ENCODE data around the gene ZNF775. TPM values are rescaled to one million over a fixed set of nuclear protein-coding genes. Genes with fewer than 3 reads are reported as not detected.

ZNF775 gene
- total RNA-seq, 1 donor from 2014 or later, result 4.4 TPM

GRCh38 chr7:150338166-150338829 lies 40.8 kb upstream of the ZNF775 start:
- H3K27ac ChIP-seq, result no peak overlapping the region
- ATAC-seq, result no peak
- H3K4me1 ChIP-seq, result peaks cover 7% of the 10 kb centered on the region
- intact Hi-C loops (cut with DNase I), result no loop called here
- no peak for TF ChIP-seq CTCF (IDR thresholded peaks at IDR 0.05)
- peaks cover 4% of the 10 kb centered on the region for H3K36me3 ChIP-seq
- DNase-seq, result no peak
- H3K27me3 ChIP-seq, result peaks cover 18% of the 10 kb centered on the region
- H3K9me3 ChIP-seq, result no peaks in the 10 kb centered on the region
- H3K4me3 ChIP-seq, result peak overlapping the region; percentile 58

GRCh38 chr7:150339409-150339809 lies 39.7 kb upstream of the ZNF775 start:
- DNase-seq (no peak), ATAC-seq (no peak)
- Histone ChIP-seq H3K36me3 (peaks cover 4% of the 10 kb centered on the region), H3K4me1 (peaks cover 7% of the 10 kb centered on the region), H3K27ac (peak overlapping the region; percentile 6), H3K4me3 (peak overlapping the region; percentile 58), H3K27me3 (peaks cover 18% of the 10 kb centered on the region), H3K9me3 (no peaks in the 10 kb centered on the region)
- TF ChIP-seq CTCF (IDR thresholded peaks at IDR 0.05), result no peak
- intact Hi-C loops (cut with DNase I), result no loop called here

- Histone ChIP-seq H3K27me3 (peaks cover 18% of the 10 kb centered on the region), H3K27ac (peak overlapping the region; percentile 85), H3K36me3 (peaks cover 4% of the 10 kb centered on the region), H3K4me3 (peak overlapping the region; percentile 58), H3K4me1 (peaks cover 7% of the 10 kb centered on the region), H3K9me3 (no peaks in the 10 kb centered on the region)
- DNase-seq, result no peak
- TF ChIP-seq CTCF (IDR thresholded peaks at IDR 0.05), result no peak
- intact Hi-C loops (cut with DNase I), result no loop called here
- ATAC-seq, result peak; percentile 59
Observed at GRCh38 chr7:150340024-150340749, 38.9 kb upstream of the ZNF775 start.

GRCh38 chr7:150340875-150341262 lies 38.3 kb upstream of the ZNF775 start:
- peak overlapping the region; percentile 85 for H3K27ac ChIP-seq
- H3K4me3 ChIP-seq, result peak overlapping the region; percentile 58
- peaks cover 4% of the 10 kb centered on the region for H3K36me3 ChIP-seq
- intact Hi-C loops (cut with DNase I), result no loop called here
- H3K4me1 ChIP-seq, result peaks cover 7% of the 10 kb centered on the region
- ATAC-seq (no peak), DNase-seq (peak; percentile 63)
- peaks cover 18% of the 10 kb centered on the region for H3K27me3 ChIP-seq
- no peaks in the 10 kb centered on the region for H3K9me3 ChIP-seq
- TF ChIP-seq CTCF (IDR thresholded peaks at IDR 0.05), result no peak

GRCh38 chr7:150341263-150342120 lies 37.6 kb upstream of the ZNF775 start, which contains the start of gene RARRES2:
Gene RARRES2, minus strand, starts transcription at chr7:150341629. Its CDS starts 1,020 bp downstream, at chr7:150340609.
- peak within 1 kb of the TSS; percentile 85 for H3K27ac ChIP-seq
- peak; percentile 73 for DNase-seq
- peaks cover 4% of the 10 kb centered on the region for H3K36me3 ChIP-seq
- peak within 1 kb of the TSS; percentile 58 for H3K4me3 ChIP-seq
- peaks cover 18% of the 10 kb centered on the region for H3K27me3 ChIP-seq
- no peak for TF ChIP-seq CTCF (IDR thresholded peaks at IDR 0.05)
- no peaks in the 10 kb centered on the region for H3K9me3 ChIP-seq
- H3K4me1 ChIP-seq, result peaks cover 7% of the 10 kb centered on the region
- intact Hi-C loops (cut with DNase I), result no loop called here
- ATAC-seq, result peak; percentile 72
